GM12878 (cell line): Measurements from ENCODE around the gene RALGAPA1. TPM values are rescaled to one million over a fixed set of nuclear protein-coding genes. Genes with fewer than 3 reads are reported as not detected.

Experiments used
- ATAC-seq: fragments of 200-7000 bp; cut with Tn5 transposase; 3 replicates; pipeline ENCODE4 v1.9.1; 2020; ENCODE audit warnings: mild to moderate bottlenecking, moderate library complexity
- BruUV-seq: library from RNA; stranded (reverse); fragments of 400-500 nt; replicated peaks from 2 replicates; lab custom pipeline; 2021; lab: Mats Ljungman, UMichigan
- CTCF ChIA-PET: fragments of 300-600 bp; sonication (Branson Sonifier 250); formaldehyde crosslinking; extraction: SDS; loops from one replicate; lab custom pipeline; 2021; ENCODE audit warnings: inconsistent platforms; lab: Yijun Ruan, JAX
- POLR2A ChIA-PET: fragments of 350-600 bp; formaldehyde crosslinking; extraction: SDS; loops from one replicate; lab custom pipeline; 2021; ENCODE audit warnings: inconsistent platforms; lab: Charles Lee
- RAD21 ChIA-PET: fragments of 300-600 bp; sonication (Branson Sonifier 250); formaldehyde crosslinking; loops from one replicate; lab custom pipeline; 2023; ENCODE audit warnings: antibody characterized with exemption; ENCODE audit not compliant: unreplicated experiment; lab: Charles Lee
- SMC1A ChIA-PET: fragments of 300-600 bp; sonication (Branson Sonifier 250); formaldehyde crosslinking; loops from one replicate; lab custom pipeline; 2023; ENCODE audit not compliant: unreplicated experiment, uncharacterized antibody; lab: Charles Lee
- DNase-seq: peaks from one replicate; pipeline ENCODE4 v3.0.0-alpha.2; 2011; ENCODE audit warnings: low read depth, low spot score
- FAIRE-seq: peaks from 3 replicates; lab custom pipeline; 2011; peaks lifted over from hg19 to GRCh38; lab: Jason Lieb, UNC
- H2AFZ ChIP-seq: 2 replicates; pipeline ENCODE4 v1.6.0; 2011; ENCODE audit warnings: low read depth, low read length, control low read depth; ENCODE audit not compliant: control insufficient read depth
- H3K27ac ChIP-seq: 2 replicates; pipeline ENCODE4 v1.5.1; 2011; ENCODE audit warnings: control low read depth; ENCODE audit not compliant: control insufficient read depth, insufficient read depth
- H3K27me3 ChIP-seq, 2 experiments: replicated peaks in 1 of 2; 2 replicates each; pipeline versions ENCODE4 v1.6.0 to v1.6.1; 2011; ENCODE audit warnings: low read length in 1 of 2; ENCODE audit not compliant: control insufficient read depth in 2 of 2, insufficient read depth in 2 of 2
- H3K36me3 ChIP-seq, 2 experiments: 2 replicates each; pipeline ENCODE4 v1.5.1; 2011; ENCODE audit warnings: low read length in 1 of 2; ENCODE audit not compliant: control insufficient read depth in 2 of 2, insufficient read depth in 2 of 2
- H3K4me1 ChIP-seq: 2 replicates; pipeline ENCODE4 v1.6.1; 2011; ENCODE audit warnings: mild to moderate bottlenecking, low read length, moderate library complexity, mixed read lengths; ENCODE audit not compliant: control insufficient read depth, insufficient read depth
- H3K4me2 ChIP-seq: 2 replicates; pipeline ENCODE4 v1.6.0; 2011; ENCODE audit warnings: control low read depth; ENCODE audit not compliant: control insufficient read depth, insufficient read depth
- H3K4me3 ChIP-seq: fragments of 200-600 bp; sonication (generic); 2 replicates; pipeline ENCODE4 v1.5.1; 2016
- H3K79me2 ChIP-seq: 2 replicates; pipeline ENCODE4 v1.6.0; 2011; ENCODE audit warnings: low read length; ENCODE audit not compliant: control insufficient read depth, insufficient read depth
- H3K9ac ChIP-seq: 2 replicates; pipeline ENCODE4 v1.8.0; 2011; ENCODE audit warnings: low read length, control low read depth, mixed read lengths; ENCODE audit not compliant: control insufficient read depth, insufficient read depth
- H3K9me3 ChIP-seq: replicated peaks from 3 replicates; pipeline ENCODE4 v1.5.1; 2011; ENCODE audit warnings: mild to moderate bottlenecking, low read length; ENCODE audit not compliant: control insufficient read depth, insufficient read depth
- H4K20me1 ChIP-seq: 2 replicates; pipeline ENCODE4 v1.6.0; 2011; ENCODE audit not compliant: control insufficient read depth, insufficient read depth
- ASH2L ChIP-seq: fragments of 300-600, 200-600 bp; sonication (generic); IDR thresholded peaks from 2 replicates; pipeline ENCODE4 v1.6.1; 2017; ENCODE audit warnings: low read depth, mild to moderate bottlenecking, borderline replicate concordance
- CBFB ChIP-seq: IDR thresholded peaks from 2 replicates; pipeline ENCODE4 v1.6.1; 2016; ENCODE audit warnings: antibody characterized with exemption, low read depth
- CBX3 ChIP-seq: fragments of 200-600 bp; sonication (generic); IDR thresholded peaks from 2 replicates; pipeline ENCODE4 v1.6.1; 2016; ENCODE audit warnings: low read depth, borderline replicate concordance
- EZH2 ChIP-seq: IDR thresholded peaks from 2 replicates; pipeline ENCODE4 v1.6.1; 2012; ENCODE audit warnings: low read depth, mild to moderate bottlenecking, control low read depth, inconsistent platforms, low read length, borderline replicate concordance; ENCODE audit not compliant: control insufficient read depth
- GABPA ChIP-seq: IDR thresholded peaks from 2 replicates; pipeline ENCODE4 v1.6.1; 2014; ENCODE audit warnings: antibody characterized with exemption, low read depth, mild to moderate bottlenecking, inconsistent platforms
- KDM1A ChIP-seq: fragments of 200-600 bp; sonication (generic); IDR thresholded peaks from 2 replicates; pipeline ENCODE4 v1.6.1; 2016; ENCODE audit warnings: borderline replicate concordance
- KLF5 ChIP-seq: fragments of 450-650 bp; IDR thresholded peaks from 2 replicates; pipeline ENCODE4 v1.6.1; 2014; ENCODE audit warnings: mild to moderate bottlenecking; ENCODE audit not compliant: partially characterized antibody
- LARP7 ChIP-seq: fragments of 450-650 bp; IDR thresholded peaks from 2 replicates; pipeline ENCODE4 v1.6.1; 2017; ENCODE audit warnings: mild to moderate bottlenecking
- MEF2A ChIP-seq: IDR thresholded peaks from 2 replicates; pipeline ENCODE4 v1.6.1; 2011; ENCODE audit warnings: low read depth, mild to moderate bottlenecking, low read length, moderate library complexity; ENCODE audit not compliant: insufficient read depth
- NFYA ChIP-seq: IDR thresholded peaks from 2 replicates; pipeline ENCODE4 v1.6.1; 2011; ENCODE audit warnings: low read depth, mild to moderate bottlenecking, low read length, improper control_type of control experiment, borderline replicate concordance
- NFYB ChIP-seq: IDR thresholded peaks from 2 replicates; pipeline ENCODE4 v1.6.1; 2011; ENCODE audit warnings: low read depth, mild to moderate bottlenecking, low read length, improper control_type of control experiment, moderate library complexity; ENCODE audit not compliant: insufficient read depth
- PAX8 ChIP-seq: fragments of 450-650 bp; IDR thresholded peaks from 2 replicates; pipeline ENCODE4 v1.6.1; 2017; ENCODE audit warnings: mild to moderate bottlenecking, moderate library complexity
- POLR2AphosphoS5 ChIP-seq: IDR thresholded peaks from 2 replicates; pipeline ENCODE4 v1.6.1; 2011; ENCODE audit warnings: mild to moderate bottlenecking, low read length, inconsistent platforms
- SMARCA5 ChIP-seq: fragments of 450-650 bp; IDR thresholded peaks from 2 replicates; pipeline ENCODE4 v1.6.1; 2017; ENCODE audit warnings: mild to moderate bottlenecking
- STAT1 ChIP-seq: fragments of 450-650 bp; conservative IDR thresholded peaks from 2 replicates; pipeline ENCODE4 v1.6.1; 2014; ENCODE audit warnings: antibody characterized with exemption, mild to moderate bottlenecking
- SUZ12 ChIP-seq: fragments of 200-600 bp; sonication (generic); IDR thresholded peaks from one replicate; pipeline ENCODE4 v1.6.1; 2018; ENCODE audit warnings: antibody characterized with exemption, mild to moderate bottlenecking; ENCODE audit not compliant: unreplicated experiment
- ZBED1 ChIP-seq: IDR thresholded peaks from 2 replicates; pipeline ENCODE4 v1.6.1; 2016; ENCODE audit warnings: borderline replicate concordance
- WGBS: methylation state at CpG from one replicate; pipeline ENCODE4 v1.1.6; 2016; ENCODE audit warnings: low lambda C conversion rate; ENCODE audit not compliant: insufficient replicate concordance, insufficient coverage; ENCODE audit errors: missing lambda C conversion rate; 5-methylcytosine and 5-hydroxymethylcytosine counted together
- in situ Hi-C: fragments of 300-500 bp; cut with MboI; formaldehyde crosslinking; loops from 9 replicates; pipeline ENCODE4 v1.14.3; 2018; ENCODE audit warnings: mixed read lengths
- intact Hi-C: fragments of 100-400 bp; cut with micrococcal nuclease; formaldehyde crosslinking; loops from one replicate; pipeline ENCODE4 v1.14.2; 2022; ENCODE audit not compliant: unreplicated experiment
- polyA plus RNA-seq, 11 experiments: library from polyadenylated mRNA; depleted of rRNA in 4 of 11; unstranded in 6 of 11; stranded (reverse) in 5 of 11; fragments of >200 nt; fragmentation: Nextera tagmentation in 4 of 11; fragmentation: Illumina TruSeq in 1 of 11; extraction: Ambion mirVana in 4 of 11; extraction: Trizol in 1 of 11; gene quantifications; 1 replicate in 1 of 11; 2 replicates in 10 of 11; pipeline versions ENCODE4 v1.2.1 to v1.2.3, GENCODE V29; 2011 to 2016; ENCODE audit warnings: inconsistent platforms in 2 of 11, missing spikeins in 2 of 11, low read depth in 1 of 11
- total RNA-seq, 4 experiments: library from RNA; depleted of rRNA in 3 of 4; stranded (reverse); fragments of >200 nt in 3 of 4; fragmentation: Illumina TruSeq in 1 of 4; extraction: Trizol in 1 of 4; gene quantifications; 2 replicates each; pipeline versions ENCODE4 v1.2.1 to v1.2.3, GENCODE V29; 2013 to 2021
- TF ChIP-seq, protein P1 (sequence below): fragments of 450-650 bp; IDR thresholded peaks from 2 replicates; pipeline ENCODE4 v1.6.1; 2018; ENCODE audit warnings: mild to moderate bottlenecking, low read depth, moderate library complexity; ENCODE audit not compliant: partially characterized antibody
- TF ChIP-seq, protein P2 (sequence below): IDR thresholded peaks from 2 replicates; pipeline ENCODE4 v1.6.1; 2012; ENCODE audit warnings: low read depth, low read length, improper control_type of control experiment
- TF ChIP-seq, protein P3 (sequence below): fragments of 450-650 bp; IDR thresholded peaks from 2 replicates; pipeline ENCODE4 v1.6.1; 2017; ENCODE audit warnings: mild to moderate bottlenecking, moderate library complexity

RALGAPA1 gene
- total and polyA plus RNA-seq, 10 of the 15 experiments (the other 5 are each of a cell fraction or from before 2014, with no cell fraction given) = 5.6 to 26.7 (median 14.7) TPM

DNA sequence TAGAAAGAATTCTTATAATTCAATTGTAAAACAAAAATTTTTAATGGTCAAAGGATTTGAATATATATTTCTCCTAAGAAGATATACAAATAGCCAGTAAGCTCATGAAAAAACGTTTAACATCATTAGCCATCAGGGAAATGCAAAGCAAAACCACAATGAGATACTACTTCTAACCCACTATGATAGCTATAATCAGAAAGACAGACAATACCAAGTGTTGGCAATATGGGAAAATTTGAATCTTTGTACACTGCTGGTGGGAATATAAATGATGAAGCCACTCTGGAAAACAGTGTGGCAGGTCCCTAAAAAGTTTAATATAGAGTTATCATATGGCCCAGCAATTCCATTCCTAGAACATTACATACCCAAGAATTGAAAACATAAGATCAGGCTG is 25.4 kb downstream of the RALGAPA1 start:
- H3K9ac ChIP-seq = no peak overlapping the region
- SMC1A ChIA-PET = interaction anchor here (1.2 kb wide), 1 partner anchor 29 kb away, joined by 6 read pairs; no protein-coding TSS in a partner anchor
- POLR2A ChIA-PET = no interaction called here
- H2AFZ ChIP-seq = no peak overlapping the region
- CTCF ChIA-PET = interaction anchor here (1.0 to 1.6 kb wide), 2 partner anchors 34 to 62 kb away, joined by 3 to 5 read pairs; no protein-coding TSS in a partner anchor
- H3K27ac ChIP-seq = no peak overlapping the region
- H3K9me3 ChIP-seq = no peaks in the 10 kb centered on the region; the same call in 1 of the 3 replicates
- intact Hi-C loops = no loop called here
- ATAC-seq = no peak
- DNase-seq = no peak
- 0% methylated on average over 1 of the region's 1 CpG for WGBS
- no peaks in the 10 kb centered on the region for H3K4me1 ChIP-seq
- H3K27me3 ChIP-seq = no peaks in the 10 kb centered on the region
- TF ChIP-seq KLF5 = no peak
- TF ChIP-seq SUZ12 = no peak
- no peak for TF ChIP-seq NFYB
- TF ChIP-seq ZBED1 = no peak
- TF ChIP-seq POLR2AphosphoS5 = no peak
- no peak for TF ChIP-seq EZH2
- no peak for TF ChIP-seq CBFB
- TF ChIP-seq GABPA = no peak
- TF ChIP-seq STAT1 = no peak
- TF ChIP-seq ASH2L = no peak
- TF ChIP-seq, protein P1, sequence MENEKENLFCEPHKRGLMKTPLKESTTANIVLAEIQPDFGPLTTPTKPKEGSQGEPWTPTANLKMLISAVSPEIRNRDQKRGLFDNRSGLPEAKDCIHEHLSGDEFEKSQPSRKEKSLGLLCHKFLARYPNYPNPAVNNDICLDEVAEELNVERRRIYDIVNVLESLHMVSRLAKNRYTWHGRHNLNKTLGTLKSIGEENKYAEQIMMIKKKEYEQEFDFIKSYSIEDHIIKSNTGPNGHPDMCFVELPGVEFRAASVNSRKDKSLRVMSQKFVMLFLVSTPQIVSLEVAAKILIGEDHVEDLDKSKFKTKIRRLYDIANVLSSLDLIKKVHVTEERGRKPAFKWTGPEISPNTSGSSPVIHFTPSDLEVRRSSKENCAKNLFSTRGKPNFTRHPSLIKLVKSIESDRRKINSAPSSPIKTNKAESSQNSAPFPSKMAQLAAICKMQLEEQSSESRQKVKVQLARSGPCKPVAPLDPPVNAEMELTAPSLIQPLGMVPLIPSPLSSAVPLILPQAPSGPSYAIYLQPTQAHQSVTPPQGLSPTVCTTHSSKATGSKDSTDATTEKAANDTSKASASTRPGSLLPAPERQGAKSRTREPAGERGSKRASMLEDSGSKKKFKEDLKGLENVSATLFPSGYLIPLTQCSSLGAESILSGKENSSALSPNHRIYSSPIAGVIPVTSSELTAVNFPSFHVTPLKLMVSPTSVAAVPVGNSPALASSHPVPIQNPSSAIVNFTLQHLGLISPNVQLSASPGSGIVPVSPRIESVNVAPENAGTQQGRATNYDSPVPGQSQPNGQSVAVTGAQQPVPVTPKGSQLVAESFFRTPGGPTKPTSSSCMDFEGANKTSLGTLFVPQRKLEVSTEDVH = no peak
- TF ChIP-seq SMARCA5 = no peak
- TF ChIP-seq, protein P2, sequence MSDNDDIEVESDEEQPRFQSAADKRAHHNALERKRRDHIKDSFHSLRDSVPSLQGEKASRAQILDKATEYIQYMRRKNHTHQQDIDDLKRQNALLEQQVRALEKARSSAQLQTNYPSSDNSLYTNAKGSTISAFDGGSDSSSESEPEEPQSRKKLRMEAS = no peak
- no peak for TF ChIP-seq LARP7
- no peak for TF ChIP-seq NFYA
- no peak for TF ChIP-seq CBX3
- TF ChIP-seq MEF2A = no peak
- TF ChIP-seq, protein P3, sequence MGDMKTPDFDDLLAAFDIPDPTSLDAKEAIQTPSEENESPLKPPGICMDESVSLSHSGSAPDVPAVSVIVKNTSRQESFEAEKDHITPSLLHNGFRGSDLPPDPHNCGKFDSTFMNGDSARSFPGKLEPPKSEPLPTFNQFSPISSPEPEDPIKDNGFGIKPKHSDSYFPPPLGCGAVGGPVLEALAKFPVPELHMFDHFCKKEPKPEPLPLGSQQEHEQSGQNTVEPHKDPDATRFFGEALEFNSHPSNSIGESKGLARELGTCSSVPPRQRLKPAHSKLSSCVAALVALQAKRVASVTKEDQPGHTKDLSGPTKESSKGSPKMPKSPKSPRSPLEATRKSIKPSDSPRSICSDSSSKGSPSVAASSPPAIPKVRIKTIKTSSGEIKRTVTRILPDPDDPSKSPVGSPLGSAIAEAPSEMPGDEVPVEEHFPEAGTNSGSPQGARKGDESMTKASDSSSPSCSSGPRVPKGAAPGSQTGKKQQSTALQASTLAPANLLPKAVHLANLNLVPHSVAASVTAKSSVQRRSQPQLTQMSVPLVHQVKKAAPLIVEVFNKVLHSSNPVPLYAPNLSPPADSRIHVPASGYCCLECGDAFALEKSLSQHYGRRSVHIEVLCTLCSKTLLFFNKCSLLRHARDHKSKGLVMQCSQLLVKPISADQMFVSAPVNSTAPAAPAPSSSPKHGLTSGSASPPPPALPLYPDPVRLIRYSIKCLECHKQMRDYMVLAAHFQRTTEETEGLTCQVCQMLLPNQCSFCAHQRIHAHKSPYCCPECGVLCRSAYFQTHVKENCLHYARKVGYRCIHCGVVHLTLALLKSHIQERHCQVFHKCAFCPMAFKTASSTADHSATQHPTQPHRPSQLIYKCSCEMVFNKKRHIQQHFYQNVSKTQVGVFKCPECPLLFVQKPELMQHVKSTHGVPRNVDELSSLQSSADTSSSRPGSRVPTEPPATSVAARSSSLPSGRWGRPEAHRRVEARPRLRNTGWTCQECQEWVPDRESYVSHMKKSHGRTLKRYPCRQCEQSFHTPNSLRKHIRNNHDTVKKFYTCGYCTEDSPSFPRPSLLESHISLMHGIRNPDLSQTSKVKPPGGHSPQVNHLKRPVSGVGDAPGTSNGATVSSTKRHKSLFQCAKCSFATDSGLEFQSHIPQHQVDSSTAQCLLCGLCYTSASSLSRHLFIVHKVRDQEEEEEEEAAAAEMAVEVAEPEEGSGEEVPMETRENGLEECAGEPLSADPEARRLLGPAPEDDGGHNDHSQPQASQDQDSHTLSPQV = no peak
- TF ChIP-seq PAX8 = no peak
- TF ChIP-seq KDM1A = no peak
- H4K20me1 ChIP-seq = no peaks in the 10 kb centered on the region
- peaks cover 1% of the 10 kb centered on the region; the same call in 1 of the 2 replicates for H3K79me2 ChIP-seq
- H3K36me3 ChIP-seq = no peaks in the 10 kb centered on the region
- no peak overlapping the region for H3K4me2 ChIP-seq
- no peak overlapping the region for H3K4me3 ChIP-seq
- RAD21 ChIA-PET = no interaction called here
- no TSS peak for BruUV-seq
- no peak for FAIRE-seq
- in situ Hi-C loops = no loop called here
